SK-N-SH (cell line): Measurements from ENCODE around the gene CEBPA. TPM values are rescaled to one million over a fixed set of nuclear protein-coding genes. Genes with fewer than 3 reads are reported as not detected.

Experiments
- CTCF ChIA-PET: fragments of 300-600, 350-600 bp; formaldehyde crosslinking; extraction: SDS; loops from one replicate; lab custom pipeline; 2021; lab: Yijun Ruan, JAX
- POLR2A ChIA-PET: fragments of 350-600 bp; sonication (Branson Sonifier 250); formaldehyde crosslinking; extraction: SDS; loops from one replicate; lab custom pipeline; 2020; ENCODE audit warnings: antibody characterized with exemption, inconsistent platforms; lab: Yijun Ruan, JAX
- DNase-seq: peaks from one replicate; pipeline ENCODE4 v3.0.0; 2012
- H2AFZ ChIP-seq: fragments of 200-600 bp; sonication (generic); 2 replicates; pipeline ENCODE4 v1.8.1; 2016; ENCODE audit warnings: antibody characterized with exemption, mild to moderate bottlenecking, low read depth
- H3F3A ChIP-seq: fragments of 200-600 bp; sonication (generic); replicated peaks from 2 replicates; pipeline ENCODE3; 2016; ENCODE audit warnings: antibody characterized with exemption, mild to moderate bottlenecking; ENCODE audit not compliant: insufficient read depth
- H3K27ac ChIP-seq, 2 experiments: fragments of 200-500 bp in 1 of 2; fragments of 200-600 bp in 1 of 2; sonication (Bioruptor generic) in 1 of 2; sonication (generic), shearing (Covaris generic) in 1 of 2; 2 replicates each; pipeline versions ENCODE4 v1.5.1 to v1.6.1; 2014 to 2016; ENCODE audit warnings: low read depth in 2 of 2, inconsistent platforms in 1 of 2, low read length in 1 of 2, mild to moderate bottlenecking in 1 of 2, mixed read lengths in 1 of 2
- H3K27me3 ChIP-seq: fragments of 200-600 bp; sonication (generic), shearing (Covaris generic); 2 replicates; pipeline ENCODE4 v1.6.1; 2016; ENCODE audit warnings: mixed run types; ENCODE audit not compliant: insufficient read depth
- H3K36me3 ChIP-seq, 2 experiments: fragments of 200-500 bp in 1 of 2; fragments of 200-600 bp in 1 of 2; sonication (Bioruptor generic) in 1 of 2; sonication (generic) in 1 of 2; replicated peaks in 1 of 2; 2 replicates each; pipeline versions ENCODE3 to v1.5.1; 2014 to 2016; ENCODE audit warnings: low read length in 1 of 2, mild to moderate bottlenecking in 1 of 2; ENCODE audit not compliant: insufficient read depth in 2 of 2, control insufficient read depth in 1 of 2
- H3K4me1 ChIP-seq, 2 experiments: fragments of 200-500 bp in 1 of 2; fragments of 200-600 bp in 1 of 2; sonication (Bioruptor generic) in 1 of 2; sonication (generic), shearing (Covaris generic) in 1 of 2; 2 replicates each; pipeline versions ENCODE4 v1.5.1 to v1.6.1; 2014 to 2016; ENCODE audit warnings: low read depth in 1 of 2, low read length in 1 of 2, mixed run types in 1 of 2; ENCODE audit not compliant: insufficient read depth in 2 of 2, control insufficient read depth in 1 of 2
- H3K4me2 ChIP-seq: fragments of 200-600 bp; sonication (generic), shearing (Covaris generic); 2 replicates; pipeline ENCODE4 v1.6.1; 2017; ENCODE audit warnings: mixed run types
- H3K4me3 ChIP-seq, 2 experiments: fragments of 200-500 bp in 1 of 2; fragments of 200-600 bp in 1 of 2; sonication (Bioruptor generic) in 1 of 2; sonication (generic), shearing (Covaris generic) in 1 of 2; 2 replicates each; pipeline versions ENCODE4 v1.5.1 to v1.8.1; 2014 to 2016; ENCODE audit warnings: low read depth in 2 of 2, inconsistent platforms in 1 of 2, low read length in 1 of 2, mild to moderate bottlenecking in 1 of 2, mixed read lengths in 1 of 2, moderate library complexity in 1 of 2
- H3K79me2 ChIP-seq: fragments of 200-600 bp; sonication (generic); 2 replicates; pipeline ENCODE4 v1.8.1; 2017; ENCODE audit warnings: mild to moderate bottlenecking; ENCODE audit not compliant: insufficient read depth
- H3K9ac ChIP-seq: fragments of 200-600 bp; sonication (generic); 2 replicates; pipeline ENCODE4 v1.6.1; 2017; ENCODE audit warnings: mixed run types
- H3K9me2 ChIP-seq: fragments of 200-600 bp; sonication (generic); 2 replicates; pipeline ENCODE4 v1.6.1; 2017; ENCODE audit warnings: mixed run types
- H3K9me3 ChIP-seq: fragments of 200-600 bp; sonication (generic); 2 replicates; pipeline ENCODE4 v1.6.1; 2017; ENCODE audit warnings: mixed run types, mild to moderate bottlenecking, moderate library complexity
- H4K20me1 ChIP-seq: fragments of 200-600 bp; sonication (generic); 2 replicates; pipeline ENCODE4 v1.6.1; 2017; ENCODE audit warnings: mild to moderate bottlenecking, mixed run types; ENCODE audit not compliant: insufficient read depth
- CHD2 ChIP-seq: fragments of 150-350 bp; IDR thresholded peaks from 2 replicates; pipeline ENCODE4 v1.6.1; 2018; ENCODE audit warnings: low read length; ENCODE audit not compliant: partially characterized antibody
- ELF1 ChIP-seq: IDR thresholded peaks from 2 replicates; pipeline ENCODE4 v1.4.0; 2012
- EP300 ChIP-seq, 2 experiments: IDR thresholded peaks; 2 replicates each; pipeline versions ENCODE4 v1.4.0 to v1.6.1; 2012; ENCODE audit warnings: borderline replicate concordance in 1 of 2, low read depth in 1 of 2, low read length in 1 of 2
- EZH2phosphoT487 ChIP-seq: fragments of 200-600 bp; sonication (generic); IDR thresholded peaks from 2 replicates; pipeline ENCODE4 v1.6.1; 2017; ENCODE audit warnings: low read depth, mixed run types, mild to moderate bottlenecking, antibody characterized with exemption, moderate library complexity, borderline replicate concordance
- FOSL2 ChIP-seq: IDR thresholded peaks from 2 replicates; pipeline ENCODE4 v1.4.0; 2012; ENCODE audit warnings: low read depth, mild to moderate bottlenecking, moderate library complexity, borderline replicate concordance
- FOXJ3 ChIP-seq: sonication (generic); formaldehyde crosslinking; IDR thresholded peaks from 2 replicates; pipeline ENCODE4 v1.5.1; 2020; ENCODE audit warnings: mild to moderate bottlenecking, missing genetic modification reagents
- GABPA ChIP-seq: IDR thresholded peaks from 2 replicates; pipeline ENCODE4 v1.4.0; 2012; ENCODE audit warnings: low read depth, mild to moderate bottlenecking
- MAX ChIP-seq: IDR thresholded peaks from 2 replicates; pipeline ENCODE4 v1.4.0; 2012; ENCODE audit warnings: low read depth
- MXI1 ChIP-seq: IDR thresholded peaks from 2 replicates; pipeline ENCODE4 v1.6.1; 2012; ENCODE audit warnings: mild to moderate bottlenecking, low read depth, low read length, improper control_type of control experiment
- NFIC ChIP-seq: IDR thresholded peaks from 2 replicates; pipeline ENCODE4 v1.4.0; 2012; ENCODE audit warnings: borderline replicate concordance
- NRF1 ChIP-seq: IDR thresholded peaks from 2 replicates; pipeline ENCODE4 v1.6.1; 2012; ENCODE audit warnings: low read depth, mild to moderate bottlenecking, low read length
- RAD21 ChIP-seq: IDR thresholded peaks from 2 replicates; pipeline ENCODE4 v1.6.1; 2012; ENCODE audit warnings: mild to moderate bottlenecking, low read length
- RCOR1 ChIP-seq: fragments of 150-350 bp; IDR thresholded peaks from 2 replicates; pipeline ENCODE4 v1.6.1; 2017; ENCODE audit warnings: antibody characterized with exemption, low read length
- RFX5 ChIP-seq: IDR thresholded peaks from 2 replicates; pipeline ENCODE4 v1.6.1; 2012; ENCODE audit warnings: mild to moderate bottlenecking, improper control_type of control experiment, low read length
- SMC3 ChIP-seq: IDR thresholded peaks from 2 replicates; pipeline ENCODE4 v1.6.1; 2012; ENCODE audit warnings: low read depth, low read length, improper control_type of control experiment
- TAF1 ChIP-seq: IDR thresholded peaks from 2 replicates; pipeline ENCODE4 v1.6.1; 2012; ENCODE audit warnings: low read depth, mild to moderate bottlenecking, low read length, moderate library complexity, borderline replicate concordance
- TCF12 ChIP-seq: IDR thresholded peaks from 2 replicates; pipeline ENCODE4 v1.4.0; 2012
- YY1 ChIP-seq: IDR thresholded peaks from 2 replicates; pipeline ENCODE4 v1.4.0; 2012; ENCODE audit warnings: low read depth, mild to moderate bottlenecking
- WGBS: methylation state at CpG from one replicate; pipeline ENCODE4 v1.1.6; 2017; ENCODE audit warnings: low lambda C conversion rate; 5-methylcytosine and 5-hydroxymethylcytosine counted together
- polyA plus RNA-seq, 3 experiments: library from polyadenylated mRNA; depleted of rRNA; stranded (reverse); fragments of >200 nt; gene quantifications; 2 replicates each; pipeline ENCODE4 v1.2.3, GENCODE V29; 2012
- TF ChIP-seq, protein P1 (sequence below): IDR thresholded peaks from 2 replicates; pipeline ENCODE4 v1.6.1; 2012; ENCODE audit warnings: mild to moderate bottlenecking, low read depth, low read length, moderate library complexity
- TF ChIP-seq, protein P2 (sequence below): IDR thresholded peaks from 2 replicates; pipeline ENCODE4 v1.4.0; 2012; ENCODE audit warnings: low read depth, borderline replicate concordance
- TF ChIP-seq, protein P3 (sequence below): fragments of 200-600 bp; sonication (generic); IDR thresholded peaks from 2 replicates; pipeline ENCODE4 v1.6.1; 2017; ENCODE audit warnings: antibody characterized with exemption, mild to moderate bottlenecking, moderate library complexity

Gene CEBPA
- polyA plus RNA-seq, 1 of the 3 experiments (the other 2 are of a cell fraction), result 0.15 TPM

DNA sequence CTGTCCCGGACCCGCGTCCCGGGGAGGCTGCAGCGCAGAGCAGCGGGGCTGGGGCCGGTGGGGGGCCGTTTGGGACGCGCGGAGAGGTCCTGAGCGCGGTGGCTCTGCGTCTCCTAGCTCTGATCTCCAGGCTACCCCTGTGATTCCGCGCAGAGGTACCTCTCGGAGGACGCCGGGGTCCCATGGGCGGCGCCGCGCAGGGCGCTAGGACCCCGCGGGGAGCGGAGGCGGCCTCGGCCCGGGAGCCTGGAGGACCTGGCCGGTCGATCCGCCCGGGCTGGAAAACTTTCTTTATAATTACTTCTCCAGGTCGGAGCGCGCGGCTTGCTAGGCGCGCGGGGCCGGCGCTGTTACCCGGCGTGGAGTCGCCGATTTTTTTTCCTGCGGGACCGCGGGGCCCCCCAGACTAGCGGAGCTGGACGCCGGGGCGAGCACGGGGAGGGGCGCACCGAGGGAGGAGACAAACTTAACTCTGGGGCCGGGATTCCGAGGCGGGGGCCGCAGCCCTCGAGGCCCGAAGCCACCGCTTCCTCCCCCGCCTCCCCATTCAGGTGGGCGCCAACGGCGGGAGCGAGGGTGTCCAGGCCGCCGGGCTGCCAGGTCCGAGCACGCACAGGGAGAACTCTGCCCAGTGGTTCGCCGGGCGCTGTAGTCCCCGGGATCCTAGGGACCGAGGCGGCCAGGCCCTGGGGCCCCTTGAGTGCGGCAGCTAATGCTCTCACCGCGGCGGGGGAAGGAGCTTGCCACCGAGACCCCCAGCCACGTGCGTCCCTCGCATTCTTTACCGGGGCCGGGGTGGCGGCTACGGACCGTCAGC lies 848 bp upstream of the CEBPA start:
- peaks cover 51% of the 10 kb centered on the region for H3K27me3 ChIP-seq
- ChIA-PET CTCF (interaction anchor here (0.8 to 3.2 kb wide), 26 partner anchors 8 to 475 kb away, joined by 3 to 23 read pairs (median 4); partner anchors contain the start of gene CEBPG), POLR2A (interaction anchor here (0.5 to 1.5 kb wide), 4 partner anchors 26 to 105 kb away, joined by 3 to 9 read pairs (median 3); partner anchors contain the start of gene CEBPG)

DNA sequence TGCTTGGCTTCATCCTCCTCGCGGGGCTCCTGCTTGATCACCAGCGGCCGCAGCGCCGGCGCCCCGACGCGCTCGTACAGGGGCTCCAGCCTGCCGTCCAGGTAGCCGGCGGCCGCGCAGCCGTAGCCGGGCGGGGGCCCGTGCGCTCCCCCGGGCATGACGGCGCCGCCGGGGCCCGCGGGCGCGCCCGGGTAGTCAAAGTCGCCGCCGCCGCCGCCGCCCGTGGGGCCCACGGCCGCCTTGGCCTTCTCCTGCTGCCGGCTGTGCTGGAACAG lies 497 bp downstream of the CEBPA start:
- no peak for DNase-seq
- Histone ChIP-seq H4K20me1 (no peaks in the 10 kb centered on the region), H3K27me3 (peaks cover 54% of the 10 kb centered on the region), H3K4me2 (peak overlapping the region; percentile 71), H3K9ac (no peak overlapping the region), H2AFZ (no peak overlapping the region), H3K9me2 (no peaks in the 10 kb centered on the region), H3K27ac (no peak overlapping the region), H3K4me3 (peak overlapping the region in 1 of 2 experiments; percentile 57; a peak in 3 of 4 replicates), H3K9me3 (no peaks in the 10 kb centered on the region), H3F3A (no peaks in the 10 kb centered on the region), H3K79me2 (no peaks in the 10 kb centered on the region), H3K36me3 (no peaks in the 10 kb centered on the region), H3K4me1 (peaks cover 0 to 4% of the 10 kb centered on the region in 2 experiments; a peak in 1 of 4 replicates)
- no CpG with 5 or more reads among the region's 41 CpGs for WGBS
- CTCF ChIA-PET, result interaction anchor here (0.8 to 3.2 kb wide), 27 partner anchors 9 to 361 kb away, joined by 3 to 23 read pairs (median 4); partner anchors contain the start of gene CEBPG
- POLR2A ChIA-PET, result interaction anchor here (0.9 to 1.5 kb wide), 2 partner anchors 24 to 72 kb away, joined by 3 to 9 read pairs; partner anchors contain the start of gene CEBPG
- TF ChIP-seq YY1 (no peak), RCOR1 (no peak), EZH2phosphoT487 (no peak), FOXJ3 (CRISPR knock-in tag) (no peak), SMC3 (no peak), CHD2 (no peak), GABPA (no peak), NRF1 (no peak), TCF12 (no peak), RFX5 (no peak)
- TF ChIP-seq, protein P1, sequence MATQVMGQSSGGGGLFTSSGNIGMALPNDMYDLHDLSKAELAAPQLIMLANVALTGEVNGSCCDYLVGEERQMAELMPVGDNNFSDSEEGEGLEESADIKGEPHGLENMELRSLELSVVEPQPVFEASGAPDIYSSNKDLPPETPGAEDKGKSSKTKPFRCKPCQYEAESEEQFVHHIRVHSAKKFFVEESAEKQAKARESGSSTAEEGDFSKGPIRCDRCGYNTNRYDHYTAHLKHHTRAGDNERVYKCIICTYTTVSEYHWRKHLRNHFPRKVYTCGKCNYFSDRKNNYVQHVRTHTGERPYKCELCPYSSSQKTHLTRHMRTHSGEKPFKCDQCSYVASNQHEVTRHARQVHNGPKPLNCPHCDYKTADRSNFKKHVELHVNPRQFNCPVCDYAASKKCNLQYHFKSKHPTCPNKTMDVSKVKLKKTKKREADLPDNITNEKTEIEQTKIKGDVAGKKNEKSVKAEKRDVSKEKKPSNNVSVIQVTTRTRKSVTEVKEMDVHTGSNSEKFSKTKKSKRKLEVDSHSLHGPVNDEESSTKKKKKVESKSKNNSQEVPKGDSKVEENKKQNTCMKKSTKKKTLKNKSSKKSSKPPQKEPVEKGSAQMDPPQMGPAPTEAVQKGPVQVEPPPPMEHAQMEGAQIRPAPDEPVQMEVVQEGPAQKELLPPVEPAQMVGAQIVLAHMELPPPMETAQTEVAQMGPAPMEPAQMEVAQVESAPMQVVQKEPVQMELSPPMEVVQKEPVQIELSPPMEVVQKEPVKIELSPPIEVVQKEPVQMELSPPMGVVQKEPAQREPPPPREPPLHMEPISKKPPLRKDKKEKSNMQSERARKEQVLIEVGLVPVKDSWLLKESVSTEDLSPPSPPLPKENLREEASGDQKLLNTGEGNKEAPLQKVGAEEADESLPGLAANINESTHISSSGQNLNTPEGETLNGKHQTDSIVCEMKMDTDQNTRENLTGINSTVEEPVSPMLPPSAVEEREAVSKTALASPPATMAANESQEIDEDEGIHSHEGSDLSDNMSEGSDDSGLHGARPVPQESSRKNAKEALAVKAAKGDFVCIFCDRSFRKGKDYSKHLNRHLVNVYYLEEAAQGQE, result no peak
- TF ChIP-seq, protein P2, sequence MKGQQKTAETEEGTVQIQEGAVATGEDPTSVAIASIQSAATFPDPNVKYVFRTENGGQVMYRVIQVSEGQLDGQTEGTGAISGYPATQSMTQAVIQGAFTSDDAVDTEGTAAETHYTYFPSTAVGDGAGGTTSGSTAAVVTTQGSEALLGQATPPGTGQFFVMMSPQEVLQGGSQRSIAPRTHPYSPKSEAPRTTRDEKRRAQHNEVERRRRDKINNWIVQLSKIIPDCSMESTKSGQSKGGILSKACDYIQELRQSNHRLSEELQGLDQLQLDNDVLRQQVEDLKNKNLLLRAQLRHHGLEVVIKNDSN, result no peak

More for the DNA sequence above, 848 bp upstream of the CEBPA start:
- Histone ChIP-seq H3K36me3 (no peaks in the 10 kb centered on the region), H2AFZ (peak overlapping the region; percentile 96), H3K4me1 (peaks cover 0 to 4% of the 10 kb centered on the region in 2 experiments; a peak in 1 of 4 replicates), H3K4me3 (peak overlapping the region; percentile 57 to 68), H3F3A (no peaks in the 10 kb centered on the region), H3K9me3 (no peaks in the 10 kb centered on the region), H3K27ac (no peak overlapping the region), H4K20me1 (no peaks in the 10 kb centered on the region), H3K9me2 (no peaks in the 10 kb centered on the region), H3K79me2 (no peaks in the 10 kb centered on the region), H3K9ac (no peak overlapping the region; the same call in 1 of the 2 replicates), H3K4me2 (peak overlapping the region; percentile 90)
- TF ChIP-seq RFX5, result no peak
- TF ChIP-seq GABPA, result no peak
- TF ChIP-seq FOSL2, result no peak
- TF ChIP-seq FOXJ3 (CRISPR knock-in tag), result no peak
- no peak for TF ChIP-seq NRF1
- TF ChIP-seq RAD21, result no peak
- TF ChIP-seq EZH2phosphoT487, result no peak
- no peak for TF ChIP-seq YY1
- TF ChIP-seq, protein P3, sequence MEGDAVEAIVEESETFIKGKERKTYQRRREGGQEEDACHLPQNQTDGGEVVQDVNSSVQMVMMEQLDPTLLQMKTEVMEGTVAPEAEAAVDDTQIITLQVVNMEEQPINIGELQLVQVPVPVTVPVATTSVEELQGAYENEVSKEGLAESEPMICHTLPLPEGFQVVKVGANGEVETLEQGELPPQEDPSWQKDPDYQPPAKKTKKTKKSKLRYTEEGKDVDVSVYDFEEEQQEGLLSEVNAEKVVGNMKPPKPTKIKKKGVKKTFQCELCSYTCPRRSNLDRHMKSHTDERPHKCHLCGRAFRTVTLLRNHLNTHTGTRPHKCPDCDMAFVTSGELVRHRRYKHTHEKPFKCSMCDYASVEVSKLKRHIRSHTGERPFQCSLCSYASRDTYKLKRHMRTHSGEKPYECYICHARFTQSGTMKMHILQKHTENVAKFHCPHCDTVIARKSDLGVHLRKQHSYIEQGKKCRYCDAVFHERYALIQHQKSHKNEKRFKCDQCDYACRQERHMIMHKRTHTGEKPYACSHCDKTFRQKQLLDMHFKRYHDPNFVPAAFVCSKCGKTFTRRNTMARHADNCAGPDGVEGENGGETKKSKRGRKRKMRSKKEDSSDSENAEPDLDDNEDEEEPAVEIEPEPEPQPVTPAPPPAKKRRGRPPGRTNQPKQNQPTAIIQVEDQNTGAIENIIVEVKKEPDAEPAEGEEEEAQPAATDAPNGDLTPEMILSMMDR, result no peak
- no peak for TF ChIP-seq MXI1
- no peak for TF ChIP-seq ELF1
- no peak for TF ChIP-seq EP300 (IDR thresholded peaks at IDR 0.05; ENCODE audit: borderline replicate concordance in 1 of 2, low read depth in 1 of 2, low read length in 1 of 2)
- TF ChIP-seq NFIC, result no peak
- TF ChIP-seq TAF1, result no peak
- no peak for TF ChIP-seq MAX
- WGBS, result 0% methylated on average over 12 of the region's 92 CpGs
- peak; percentile 88 for DNase-seq
